HCT116 (cell line): ENCODE results near the gene DAPK1. TPM values are rescaled to one million over a fixed set of nuclear protein-coding genes. Genes with fewer than 3 reads are reported as not detected.

Experiments used
- ATAC-seq: fragments of 200-7000 bp; cut with Tn5 transposase; 2 replicates; pipeline ENCODE4 v1.9.1; 2020; ENCODE audit warnings: mild to moderate bottlenecking, moderate library complexity
- BruUV-seq: library from RNA; stranded (reverse); fragments of 400-500 nt; replicated peaks from 2 replicates; lab custom pipeline; 2021; lab: Mats Ljungman, UMichigan
- CTCF ChIA-PET: fragments of 300-600 bp; sonication (Branson Sonifier 250); formaldehyde crosslinking; loops from one replicate; lab custom pipeline; 2021; ENCODE audit warnings: antibody characterized with exemption; lab: Charles Lee
- POLR2A ChIA-PET: fragments of 300-600, 350-600 bp; sonication (Branson Sonifier 250); formaldehyde crosslinking; loops from one replicate; lab custom pipeline; 2021; ENCODE audit warnings: antibody characterized with exemption; lab: Charles Lee
- RAD21 ChIA-PET, 2 experiments: fragments of 300-600 bp; sonication (Branson Sonifier 250); formaldehyde crosslinking; loops; one replicate each; lab custom pipeline; 2023; ENCODE audit warnings: low total read pairs in 2 of 2; ENCODE audit not compliant: uncharacterized antibody in 2 of 2, unreplicated experiment in 2 of 2, low non-redundant PET in 1 of 2; lab: Charles Lee
- DNase-seq: peaks from one replicate; pipeline ENCODE4 v3.0.0-alpha.2; 2010; ENCODE audit warnings: low read depth, low spot score
- H2AFZ ChIP-seq: fragments of 200-600 bp; shearing (Covaris generic), sonication (generic); 2 replicates; pipeline ENCODE4 v1.6.1; 2017; ENCODE audit warnings: low read depth, mixed run types, mixed read lengths, antibody characterized with exemption, low read length; ENCODE audit not compliant: poor library complexity, severe bottlenecking
- H3K27ac ChIP-seq: 2 replicates; pipeline ENCODE4 v1.5.1; 2012; ENCODE audit warnings: low read depth, low read length
- H3K27me3 ChIP-seq: fragments of 200-600 bp; sonication (generic); 2 replicates; pipeline ENCODE4 v1.6.1; 2016; ENCODE audit warnings: mixed run types, low read length, mixed read lengths; ENCODE audit not compliant: insufficient read depth
- H3K36me3 ChIP-seq, 2 experiments: fragments of 200-500 bp in 1 of 2; fragments of 200-600 bp in 1 of 2; sonication (Bioruptor generic) in 1 of 2; sonication (generic) in 1 of 2; 2 replicates each; pipeline versions ENCODE4 v1.5.1 to v1.6.1; 2014 to 2016; ENCODE audit warnings: low read length in 2 of 2, inconsistent platforms in 1 of 2, mixed read lengths in 1 of 2, mixed run types in 1 of 2; ENCODE audit not compliant: insufficient read depth in 2 of 2, control insufficient read depth in 1 of 2
- H3K4me1 ChIP-seq, 2 experiments: fragments of 200-600 bp in 1 of 2; sonication (generic) in 1 of 2; 2 replicates each; pipeline versions ENCODE4 v1.5.1 to v1.6.1; 2012 to 2017; ENCODE audit warnings: low read length in 2 of 2, inconsistent platforms in 1 of 2, mild to moderate bottlenecking in 1 of 2, mixed read lengths in 1 of 2, mixed run types in 1 of 2, moderate library complexity in 1 of 2; ENCODE audit not compliant: insufficient read depth in 2 of 2, control insufficient read depth in 1 of 2
- H3K4me2 ChIP-seq: fragments of 200-600 bp; sonication (generic); 2 replicates; pipeline ENCODE4 v1.6.1; 2017; ENCODE audit warnings: mixed run types, low read length, mixed read lengths
- H3K4me3 ChIP-seq, 2 experiments: fragments of 200-600 bp in 1 of 2; sonication (generic) in 1 of 2; replicated peaks in 1 of 2; 2 replicates each; pipeline ENCODE4 v1.5.1; 2011 to 2016; ENCODE audit warnings: low read length in 2 of 2, control low read depth in 1 of 2, low read depth in 1 of 2, mild to moderate bottlenecking in 1 of 2, mixed read lengths in 1 of 2, mixed run types in 1 of 2
- H3K79me2 ChIP-seq: fragments of 200-600 bp; sonication (generic); 2 replicates; pipeline ENCODE4 v1.6.1; 2017; ENCODE audit warnings: mild to moderate bottlenecking, mixed run types, low read length, moderate library complexity, mixed read lengths; ENCODE audit not compliant: insufficient read depth
- H3K9ac ChIP-seq: fragments of 200-600 bp; sonication (generic); 2 replicates; pipeline ENCODE4 v1.6.1; 2016; ENCODE audit warnings: low read length, mixed read lengths
- H3K9me2 ChIP-seq: fragments of 200-600 bp; sonication (generic), shearing (Covaris generic); 2 replicates; pipeline ENCODE4 v1.6.1; 2017; ENCODE audit warnings: mixed run types, mild to moderate bottlenecking, moderate library complexity; ENCODE audit not compliant: insufficient read depth
- H3K9me3 ChIP-seq, 2 experiments: fragments of 200-500 bp in 1 of 2; fragments of 200-600 bp in 1 of 2; sonication (Bioruptor generic) in 1 of 2; sonication (generic) in 1 of 2; 2 replicates each; pipeline ENCODE4 v1.6.1; 2014 to 2017; ENCODE audit warnings: low read length in 2 of 2, mixed read lengths in 2 of 2, inconsistent platforms in 1 of 2, low read depth in 1 of 2, mild to moderate bottlenecking in 1 of 2, mixed run types in 1 of 2, moderate library complexity in 1 of 2; ENCODE audit not compliant: control insufficient read depth in 1 of 2, insufficient read depth in 1 of 2
- H4K20me1 ChIP-seq: fragments of 200-600 bp; sonication (generic), shearing (Covaris generic); 2 replicates; pipeline ENCODE4 v1.6.1; 2017; ENCODE audit warnings: mixed run types, mild to moderate bottlenecking, moderate library complexity; ENCODE audit not compliant: insufficient read depth
- CBX3 ChIP-seq: IDR thresholded peaks from 2 replicates; pipeline ENCODE4 v1.6.1; 2012; ENCODE audit warnings: low read depth
- POLR2A ChIP-seq: IDR thresholded peaks from 2 replicates; pipeline ENCODE4 v1.7.0; 2011; ENCODE audit warnings: borderline replicate concordance; ENCODE audit not compliant: insufficient read depth, insufficient read length; ENCODE audit errors: extremely low read depth
- SP1 ChIP-seq: IDR thresholded peaks from 2 replicates; pipeline ENCODE4 v1.6.1; 2012; ENCODE audit warnings: low read depth
- YY1 ChIP-seq: IDR thresholded peaks from 2 replicates; pipeline ENCODE4 v1.6.1; 2011; ENCODE audit warnings: low read length, low read depth, moderate library complexity, mild to moderate bottlenecking; ENCODE audit not compliant: insufficient replicate concordance; ENCODE audit errors: extremely low read depth
- ZNF274 ChIP-seq: fragments of 200-500 bp; sonication (Bioruptor generic); IDR thresholded peaks from 2 replicates; pipeline ENCODE4 v1.6.1; 2014; ENCODE audit warnings: mild to moderate bottlenecking, low read depth, low read length, inconsistent platforms
- intact Hi-C: fragments of 100-400 bp; cut with micrococcal nuclease; formaldehyde crosslinking; loops from 2 replicates; pipeline ENCODE4 v1.10.0; 2022
- total RNA-seq: library from RNA; stranded (reverse); gene quantifications from one replicate; pipeline ENCODE4 v1.2.1, GENCODE V29; 2021; ENCODE audit not compliant: unreplicated experiment
- TF ChIP-seq, protein P1 (sequence below): IDR thresholded peaks from 2 replicates; pipeline ENCODE4 v1.6.1; 2012
- TF ChIP-seq, protein P2 (sequence below), 3 experiments: fragments of 200-600 bp in 1 of 3; sonication (generic) in 1 of 3; IDR thresholded peaks in 2 of 3; conservative IDR thresholded peaks in 1 of 3; 2 replicates each; pipeline ENCODE4 v1.5.1; 2012 to 2017; ENCODE audit warnings: low read depth in 2 of 3, low read length in 2 of 3, antibody characterized with exemption in 1 of 3, borderline replicate concordance in 1 of 3, control low read depth in 1 of 3, mild to moderate bottlenecking in 1 of 3, mixed read lengths in 1 of 3, mixed run types in 1 of 3, moderate library complexity in 1 of 3; ENCODE audit not compliant: insufficient read depth in 1 of 3

DAPK1 gene
- total RNA-seq, 1 experiment from 2014 or later: 5.6 TPM

DNA sequence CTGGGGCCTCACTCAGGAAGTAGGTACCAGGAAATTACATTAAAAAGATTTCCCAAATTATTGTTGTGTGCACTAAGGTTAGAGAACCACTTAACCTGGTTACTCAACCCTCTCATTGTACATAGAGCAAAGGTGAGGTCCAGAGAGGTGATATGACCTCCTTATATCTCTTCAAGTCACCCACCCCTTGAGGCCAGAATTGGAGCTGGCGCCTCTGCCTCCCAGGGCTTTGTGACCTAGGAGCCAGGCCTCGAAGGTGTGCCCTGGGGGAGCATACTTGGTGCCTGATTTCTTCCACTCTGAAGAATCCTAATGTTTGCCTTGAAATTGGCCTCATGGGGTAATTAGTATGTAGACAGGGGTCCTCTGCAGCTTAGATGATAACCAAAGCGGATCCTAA is 133.2 kb downstream of the DAPK1 start:
- ChIA-PET CTCF (no interaction called here), RAD21 (no interaction called here), POLR2A (no interaction called here)
- no peak for TF ChIP-seq ZNF274
- no peak for TF ChIP-seq YY1
- TF ChIP-seq SP1: no peak
- no peak for TF ChIP-seq POLR2A
- no peak for TF ChIP-seq CBX3
- TF ChIP-seq, protein P1, sequence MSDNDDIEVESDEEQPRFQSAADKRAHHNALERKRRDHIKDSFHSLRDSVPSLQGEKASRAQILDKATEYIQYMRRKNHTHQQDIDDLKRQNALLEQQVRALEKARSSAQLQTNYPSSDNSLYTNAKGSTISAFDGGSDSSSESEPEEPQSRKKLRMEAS: no peak
- TF ChIP-seq, protein P2, sequence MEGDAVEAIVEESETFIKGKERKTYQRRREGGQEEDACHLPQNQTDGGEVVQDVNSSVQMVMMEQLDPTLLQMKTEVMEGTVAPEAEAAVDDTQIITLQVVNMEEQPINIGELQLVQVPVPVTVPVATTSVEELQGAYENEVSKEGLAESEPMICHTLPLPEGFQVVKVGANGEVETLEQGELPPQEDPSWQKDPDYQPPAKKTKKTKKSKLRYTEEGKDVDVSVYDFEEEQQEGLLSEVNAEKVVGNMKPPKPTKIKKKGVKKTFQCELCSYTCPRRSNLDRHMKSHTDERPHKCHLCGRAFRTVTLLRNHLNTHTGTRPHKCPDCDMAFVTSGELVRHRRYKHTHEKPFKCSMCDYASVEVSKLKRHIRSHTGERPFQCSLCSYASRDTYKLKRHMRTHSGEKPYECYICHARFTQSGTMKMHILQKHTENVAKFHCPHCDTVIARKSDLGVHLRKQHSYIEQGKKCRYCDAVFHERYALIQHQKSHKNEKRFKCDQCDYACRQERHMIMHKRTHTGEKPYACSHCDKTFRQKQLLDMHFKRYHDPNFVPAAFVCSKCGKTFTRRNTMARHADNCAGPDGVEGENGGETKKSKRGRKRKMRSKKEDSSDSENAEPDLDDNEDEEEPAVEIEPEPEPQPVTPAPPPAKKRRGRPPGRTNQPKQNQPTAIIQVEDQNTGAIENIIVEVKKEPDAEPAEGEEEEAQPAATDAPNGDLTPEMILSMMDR (IDR thresholded peaks at IDR 0.05 in 2 of 3, conservative IDR thresholded peaks at IDR 0.05 in 1 of 3; ENCODE audit: borderline replicate concordance in 1 of 3, insufficient read depth in 1 of 3, low read depth in 2 of 3, low read length in 2 of 3): no peak
- ATAC-seq (no peak), DNase-seq (no peak)
- no peaks in the 10 kb centered on the region for H3K79me2 ChIP-seq
- no TSS peak for BruUV-seq
- H3K27me3 ChIP-seq: no peaks in the 10 kb centered on the region
- no peak overlapping the region for H3K27ac ChIP-seq
- no peaks in the 10 kb centered on the region for H3K9me3 ChIP-seq
- intact Hi-C loops: no loop called here
- H3K9ac ChIP-seq: no peak overlapping the region
- no peaks in the 10 kb centered on the region for H3K9me2 ChIP-seq
- no peak overlapping the region for H3K4me2 ChIP-seq
- no peaks in the 10 kb centered on the region for H3K4me1 ChIP-seq
- no peak overlapping the region for H3K4me3 ChIP-seq
- H2AFZ ChIP-seq: no peak overlapping the region
- H3K36me3 ChIP-seq: no peaks in the 10 kb centered on the region
- no peaks in the 10 kb centered on the region for H4K20me1 ChIP-seq
